Activated CD8-positive, alpha-beta memory T cell treated with anti-CD3 and anti-CD28 coated beads, Interleukin-2, amount 50 U/mL, for 48 hours (primary cell): Measurements from ENCODE around the gene EIF6.
"Not testable (repeated sequence)": the region's sequence is repeated elsewhere in the genome, so short reads cannot be mapped to it uniquely, and the experiment has no call there.

Experiments
- DNase-seq: peaks from one replicate; pipeline ENCODE4 v3.0.0-alpha.2; 2020

Gene EIF6

DNA sequence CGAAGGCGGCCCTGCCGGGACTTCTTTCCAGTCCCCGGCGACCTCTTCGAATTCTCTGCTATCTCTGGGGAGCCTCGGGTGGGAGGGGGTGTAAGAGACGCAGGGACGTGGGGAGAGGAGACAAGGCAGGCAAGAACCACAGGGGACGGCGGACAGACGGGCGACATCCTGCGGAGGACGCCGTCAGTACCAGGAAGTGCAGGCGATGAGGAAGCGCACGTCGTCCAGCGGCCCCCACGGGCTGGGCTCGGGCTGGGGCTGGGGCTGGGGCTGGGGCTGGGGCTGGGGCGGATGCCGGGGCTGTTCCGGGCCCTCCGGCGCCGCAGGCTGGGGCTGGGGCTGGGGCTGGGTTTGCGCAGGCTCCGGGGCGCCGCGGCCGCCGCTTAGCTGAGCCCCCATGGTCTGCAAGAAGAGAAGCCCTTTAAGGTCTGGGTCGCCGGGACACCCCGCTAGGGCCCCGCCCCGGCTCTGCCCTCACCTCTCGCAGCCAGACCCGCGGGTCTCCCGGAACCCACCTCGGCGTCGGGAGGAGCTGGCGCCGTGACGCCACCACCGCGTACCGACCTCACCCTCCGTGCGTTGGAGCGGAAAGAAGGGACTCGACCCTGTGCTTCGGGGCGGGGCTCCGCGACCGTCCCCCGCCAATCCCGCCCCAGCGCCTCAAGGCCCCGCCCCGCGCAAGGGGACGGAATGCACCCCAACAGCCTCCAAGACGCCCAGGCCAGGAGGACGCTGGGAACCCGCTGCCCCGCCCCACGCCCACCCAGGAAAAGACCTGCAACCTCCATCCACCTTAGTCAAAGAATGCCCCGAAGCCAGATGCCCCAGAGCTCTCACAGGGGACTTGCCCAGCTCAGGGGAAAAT is 6.8 kb downstream of the EIF6 start, which contains the start of gene MMP24OS:
Gene MMP24OS, minus strand, starts transcription at position 592 of the 865 bp plus-strand sequence. Its CDS starts 193 bp downstream, at position 399.
- peak; percentile 95 for DNase-seq

DNA sequence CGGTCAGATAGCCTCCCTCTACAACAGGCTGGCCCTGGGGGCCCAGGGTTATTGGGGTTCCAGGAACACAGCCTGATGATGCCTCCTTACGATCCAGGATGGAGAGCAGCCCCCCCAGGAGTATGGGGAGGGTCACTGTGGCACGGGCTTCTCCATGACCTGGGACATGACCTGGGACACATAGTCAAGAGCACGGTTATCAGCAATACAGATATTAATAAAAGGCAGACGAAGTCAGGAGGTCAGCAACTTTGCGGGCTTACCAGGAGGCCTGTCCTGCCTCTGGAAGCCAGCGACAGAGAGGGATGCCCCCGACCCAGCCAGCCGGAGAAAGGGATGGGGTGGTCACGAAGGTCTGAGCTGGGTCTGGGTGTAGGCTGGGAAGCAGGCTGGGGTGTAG is 7.4 kb downstream of the EIF6 start:
- DNase-seq = no peak

DNA sequence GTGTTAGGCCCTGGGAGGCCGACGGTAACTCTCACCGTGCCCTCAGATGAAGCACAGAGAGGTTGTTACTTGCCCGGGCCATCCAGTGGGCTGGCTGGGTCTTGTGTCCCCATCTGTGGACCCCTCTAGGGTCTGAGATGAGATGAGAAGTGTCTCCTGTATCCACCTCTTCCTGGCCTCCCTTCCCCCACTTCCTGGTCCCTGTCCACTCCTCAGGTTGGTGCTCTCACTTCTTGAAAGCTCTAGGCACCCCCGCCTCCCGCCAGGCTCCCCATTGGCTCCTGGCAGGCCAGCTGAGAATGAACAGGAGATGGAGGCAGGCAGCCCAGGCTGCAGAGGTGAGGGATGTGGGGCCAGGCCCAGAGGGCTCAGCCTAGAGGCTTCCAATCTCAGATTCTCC is 8.2 kb downstream of the EIF6 start:
- no peak for DNase-seq

DNA sequence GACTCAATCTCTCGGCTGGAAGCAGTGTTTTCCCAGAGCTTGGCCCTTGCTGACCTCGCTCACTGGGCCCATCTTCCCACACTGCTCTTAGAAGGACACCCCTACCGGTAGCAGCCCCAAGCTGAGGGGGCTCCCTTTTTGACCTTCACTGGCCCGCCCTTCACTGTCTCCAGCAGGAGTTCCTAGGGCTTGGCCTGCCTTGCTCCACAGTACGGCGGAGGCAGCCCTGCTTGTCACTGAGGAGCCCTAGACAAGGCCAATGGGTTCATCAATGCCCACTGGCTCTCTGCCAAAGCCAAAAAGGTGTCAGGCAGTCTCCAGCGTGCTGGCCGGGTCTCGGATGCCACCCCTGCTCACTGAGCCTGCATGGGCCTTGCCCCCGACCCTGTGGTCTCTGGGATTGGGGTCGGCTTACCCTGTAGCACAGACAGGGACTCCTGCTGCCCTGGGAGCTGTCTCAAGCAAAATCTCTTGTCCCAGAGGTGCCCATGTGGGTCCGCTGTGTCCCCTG is 8.8 kb downstream of the EIF6 start:
- no peak for DNase-seq

DNA sequence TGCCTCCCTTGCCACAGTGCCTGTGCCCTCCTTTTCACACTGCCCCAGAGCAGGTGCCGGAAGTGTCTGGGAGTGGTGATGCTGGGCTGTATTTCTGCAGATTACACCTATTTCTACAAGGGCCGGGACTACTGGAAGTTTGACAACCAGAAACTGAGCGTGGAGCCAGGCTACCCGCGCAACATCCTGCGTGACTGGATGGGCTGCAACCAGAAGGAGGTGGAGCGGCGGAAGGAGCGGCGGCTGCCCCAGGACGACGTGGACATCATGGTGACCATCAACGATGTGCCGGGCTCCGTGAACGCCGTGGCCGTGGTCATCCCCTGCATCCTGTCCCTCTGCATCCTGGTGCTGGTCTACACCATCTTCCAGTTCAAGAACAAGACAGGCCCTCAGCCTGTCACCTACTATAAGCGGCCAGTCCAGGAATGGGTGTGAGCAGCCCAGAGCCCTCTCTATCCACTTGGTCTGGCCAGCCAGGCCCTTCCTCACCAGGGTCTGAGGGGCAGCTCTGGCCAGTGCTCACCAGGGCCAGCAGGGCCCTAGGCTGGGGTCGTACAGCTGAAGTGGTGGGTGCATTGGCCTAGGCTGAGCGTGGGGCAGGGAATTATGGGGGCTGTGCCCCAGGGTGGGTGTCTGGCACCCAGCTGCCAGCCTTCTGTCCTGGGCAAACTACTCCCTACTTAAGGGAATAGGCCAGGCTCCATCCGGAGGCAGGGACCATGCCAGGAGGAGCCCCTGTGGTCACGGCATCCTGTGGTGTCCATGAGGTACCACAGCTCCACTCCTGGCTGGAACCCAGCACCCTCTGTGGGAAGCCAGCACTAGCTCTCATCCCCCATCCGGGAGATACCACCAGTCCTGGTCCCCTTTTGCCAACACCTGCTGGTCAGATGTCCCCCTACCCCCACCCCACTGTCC is 10.1 kb downstream of the EIF6 start:
- DNase-seq = no peak

DNA sequence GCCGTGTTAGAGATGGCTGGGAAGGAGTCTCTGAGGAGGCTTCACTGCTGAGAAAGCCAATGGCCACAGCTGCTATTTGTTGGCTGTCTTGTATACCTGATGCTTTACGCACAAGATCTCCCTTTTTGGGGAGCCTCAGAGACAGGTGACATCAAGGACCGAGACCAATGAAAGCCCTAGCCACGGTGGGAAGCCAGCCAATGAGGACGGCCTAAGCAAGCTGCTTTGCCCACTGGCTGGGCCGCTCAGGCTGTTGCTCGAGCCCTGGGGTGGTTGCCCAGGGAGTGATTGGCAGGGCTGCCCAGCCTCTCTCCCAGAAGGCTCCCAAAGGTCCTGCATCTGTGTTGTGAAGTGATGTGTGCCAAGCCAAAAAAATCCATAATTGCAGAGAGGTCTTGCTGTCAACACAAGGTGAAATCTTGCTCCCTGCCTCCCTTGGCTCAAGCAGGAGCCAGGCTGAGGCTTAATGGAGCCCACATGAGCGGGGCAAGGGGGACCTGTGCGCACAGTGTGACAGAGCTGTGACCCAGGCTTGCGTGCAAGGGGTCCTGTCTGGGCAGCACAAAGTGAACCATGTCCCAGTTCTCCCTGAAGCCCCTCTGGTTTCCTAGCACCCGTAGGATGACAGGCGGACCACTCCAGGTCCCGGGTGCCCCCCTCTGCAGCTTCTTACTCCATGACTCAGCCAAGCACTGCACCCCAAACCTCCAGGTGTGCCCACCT is 11.0 kb downstream of the EIF6 start:
- no peak for DNase-seq

DNA sequence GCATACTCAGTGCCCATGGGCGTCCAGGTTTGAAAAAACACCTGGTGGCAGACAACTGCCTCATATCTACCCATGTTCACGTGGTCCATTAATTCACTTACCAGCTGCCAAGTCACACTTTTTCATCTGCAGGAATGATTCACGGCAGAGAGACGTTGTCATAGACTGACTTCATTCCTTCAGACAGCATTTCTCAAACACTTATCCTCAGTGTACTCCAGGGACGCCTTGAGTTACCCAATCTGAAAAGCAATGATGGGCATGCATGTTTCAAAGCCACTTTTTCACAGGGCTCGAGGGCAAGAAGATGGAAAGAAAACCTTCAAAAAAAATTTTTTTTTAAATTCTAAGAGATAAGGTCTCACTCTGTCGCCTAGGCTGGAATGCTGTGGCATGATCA is 12.7 kb downstream of the EIF6 start:
- no peak for DNase-seq

DNA sequence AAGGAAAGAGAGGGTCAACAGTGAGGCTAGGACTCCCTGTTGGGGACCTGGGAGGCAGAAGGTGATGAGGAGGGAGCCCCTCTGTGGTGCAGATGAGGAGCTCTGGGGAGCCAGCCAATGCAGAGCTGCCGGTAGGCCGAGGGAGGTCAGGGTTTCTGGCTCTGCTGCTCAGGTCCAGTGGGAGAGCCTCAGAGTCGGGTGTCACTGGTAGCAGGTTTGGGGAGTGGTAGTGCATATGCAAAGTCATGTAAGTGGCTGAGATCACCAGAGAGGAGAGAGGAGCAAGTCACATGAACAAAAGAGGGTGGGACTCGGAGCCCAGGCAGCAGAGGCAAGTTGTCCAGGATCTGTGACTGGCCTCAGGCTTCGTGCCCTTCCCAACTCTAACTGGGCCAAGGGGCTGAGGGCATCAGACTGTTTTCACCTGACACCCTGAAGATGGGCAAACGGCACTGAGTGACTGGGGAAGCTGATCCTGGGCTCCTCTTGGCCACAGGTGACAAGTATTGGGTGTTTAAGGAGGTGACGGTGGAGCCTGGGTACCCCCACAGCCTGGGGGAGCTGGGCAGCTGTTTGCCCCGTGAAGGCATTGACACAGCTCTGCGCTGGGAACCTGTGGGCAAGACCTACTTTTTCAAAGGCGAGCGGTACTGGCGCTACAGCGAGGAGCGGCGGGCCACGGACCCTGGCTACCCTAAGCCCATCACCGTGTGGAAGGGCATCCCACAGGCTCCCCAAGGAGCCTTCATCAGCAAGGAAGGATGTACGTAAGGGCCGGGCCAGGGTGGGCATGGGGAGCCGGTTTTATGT is 13.3 kb downstream of the EIF6 start:
- DNase-seq = no peak

DNA sequence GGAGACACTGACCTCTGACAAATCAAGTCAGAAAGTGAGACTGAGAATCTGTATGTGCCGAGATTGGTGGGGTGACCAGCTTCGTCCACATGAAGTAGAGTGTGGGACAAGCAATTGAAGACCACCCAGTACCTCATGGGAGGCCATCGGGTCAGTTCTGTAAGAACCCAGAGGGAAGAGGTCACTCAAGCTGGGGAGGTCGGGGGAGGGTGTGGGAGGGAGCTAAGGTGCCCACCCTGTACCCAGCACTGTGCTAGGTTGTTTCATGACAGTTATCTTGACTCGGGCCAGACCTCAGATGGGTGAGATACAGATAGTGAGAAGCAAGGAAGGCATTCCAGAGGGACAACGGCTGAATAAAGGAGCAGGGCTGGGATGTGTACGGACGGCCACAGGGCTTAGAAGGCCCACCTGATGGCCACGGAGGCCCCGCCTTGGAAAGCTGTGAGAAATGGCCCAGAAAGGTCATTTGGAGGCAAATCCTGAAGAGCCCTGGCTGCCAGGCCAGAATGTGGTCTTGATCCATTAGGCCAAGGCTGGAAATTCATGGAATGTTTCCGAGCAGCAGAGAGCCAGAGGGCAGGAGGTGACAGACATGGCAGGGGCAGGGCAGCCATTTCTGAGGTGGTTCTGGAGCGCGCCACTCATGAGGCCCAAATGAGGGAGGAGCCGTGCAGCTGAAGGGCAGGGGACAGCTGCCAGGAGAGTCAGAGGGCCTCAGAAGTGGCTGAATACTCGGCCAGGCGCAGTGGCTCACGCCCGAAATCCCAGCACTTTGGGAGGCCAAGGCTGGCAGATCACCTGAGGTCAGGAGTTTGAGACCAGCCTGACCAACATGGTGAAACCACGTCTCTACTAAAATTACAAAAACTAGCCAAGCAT is 14.3 kb downstream of the EIF6 start:
- no peak for DNase-seq

DNA sequence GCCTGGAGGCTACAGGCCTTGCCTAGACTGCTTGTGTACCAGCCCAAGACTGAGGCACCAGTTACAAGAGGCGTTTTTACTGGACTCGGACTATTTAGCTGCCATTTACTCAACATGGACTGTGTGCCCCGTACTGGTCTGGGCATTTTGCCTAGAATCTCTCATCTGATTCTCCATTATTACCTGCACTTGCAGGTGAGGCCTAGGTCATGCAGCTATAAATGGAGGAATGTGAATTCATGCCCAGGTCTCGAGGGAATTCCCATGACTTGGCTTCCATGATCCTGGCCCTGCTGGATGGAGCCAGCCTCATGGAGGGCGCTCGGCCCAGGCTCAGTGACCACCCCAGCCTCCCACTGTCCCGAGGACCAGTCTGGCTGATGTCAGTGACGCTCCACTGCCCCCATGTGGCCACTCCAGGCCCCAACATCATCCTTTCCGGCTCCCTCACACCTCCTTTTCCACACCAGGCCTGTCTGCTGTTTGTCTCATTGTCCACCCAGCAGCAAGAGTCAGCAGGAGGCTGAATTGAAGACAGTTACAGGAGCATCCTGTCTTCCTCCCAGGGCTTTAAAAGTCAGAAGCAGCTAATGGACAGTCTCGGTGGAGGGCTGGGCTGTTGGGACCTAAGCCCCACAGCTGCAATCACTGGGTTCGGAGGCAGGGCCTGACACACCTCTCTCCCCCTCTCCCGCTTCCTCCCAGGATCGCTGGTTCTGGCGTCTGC is 15.4 kb downstream of the EIF6 start:
- DNase-seq = peak; percentile 79

DNA sequence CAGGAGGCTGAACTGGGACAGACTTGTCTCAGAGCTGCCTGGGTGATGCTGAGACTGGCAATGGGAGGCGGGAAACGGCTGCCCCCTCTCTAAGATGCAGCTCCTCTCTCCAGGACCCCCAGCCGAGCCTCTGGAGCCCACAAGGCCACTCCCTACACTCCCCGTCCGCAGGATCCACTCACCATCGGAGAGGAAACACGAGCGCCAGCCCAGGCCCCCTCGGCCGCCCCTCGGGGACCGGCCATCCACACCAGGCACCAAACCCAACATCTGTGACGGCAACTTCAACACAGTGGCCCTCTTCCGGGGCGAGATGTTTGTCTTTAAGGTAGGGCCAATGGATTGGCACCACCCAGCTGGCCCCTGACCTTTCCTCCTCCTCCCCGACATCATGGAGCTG is 17.5 kb downstream of the EIF6 start:
- DNase-seq = no peak

DNA sequence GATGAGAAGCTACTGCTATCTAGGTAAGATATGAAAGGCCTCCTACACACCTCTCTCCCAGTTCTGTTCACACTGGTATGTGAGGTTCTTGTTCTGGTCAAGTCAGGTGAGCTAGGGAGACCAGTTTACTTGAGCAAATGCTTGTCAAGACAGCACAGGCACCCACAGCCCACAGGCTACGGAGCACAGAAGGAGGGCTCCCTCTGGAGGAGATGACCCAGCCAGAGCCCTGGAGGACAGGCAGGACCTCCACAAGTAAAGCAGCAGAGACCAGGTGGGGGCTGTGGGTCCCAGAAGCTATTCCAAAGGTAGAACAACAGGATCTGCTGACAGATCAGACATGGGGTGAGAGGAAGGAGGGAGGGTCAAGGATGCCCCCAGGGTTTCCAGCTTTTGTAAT is 19.8 kb downstream of the EIF6 start:
- DNase-seq = no peak

DNA sequence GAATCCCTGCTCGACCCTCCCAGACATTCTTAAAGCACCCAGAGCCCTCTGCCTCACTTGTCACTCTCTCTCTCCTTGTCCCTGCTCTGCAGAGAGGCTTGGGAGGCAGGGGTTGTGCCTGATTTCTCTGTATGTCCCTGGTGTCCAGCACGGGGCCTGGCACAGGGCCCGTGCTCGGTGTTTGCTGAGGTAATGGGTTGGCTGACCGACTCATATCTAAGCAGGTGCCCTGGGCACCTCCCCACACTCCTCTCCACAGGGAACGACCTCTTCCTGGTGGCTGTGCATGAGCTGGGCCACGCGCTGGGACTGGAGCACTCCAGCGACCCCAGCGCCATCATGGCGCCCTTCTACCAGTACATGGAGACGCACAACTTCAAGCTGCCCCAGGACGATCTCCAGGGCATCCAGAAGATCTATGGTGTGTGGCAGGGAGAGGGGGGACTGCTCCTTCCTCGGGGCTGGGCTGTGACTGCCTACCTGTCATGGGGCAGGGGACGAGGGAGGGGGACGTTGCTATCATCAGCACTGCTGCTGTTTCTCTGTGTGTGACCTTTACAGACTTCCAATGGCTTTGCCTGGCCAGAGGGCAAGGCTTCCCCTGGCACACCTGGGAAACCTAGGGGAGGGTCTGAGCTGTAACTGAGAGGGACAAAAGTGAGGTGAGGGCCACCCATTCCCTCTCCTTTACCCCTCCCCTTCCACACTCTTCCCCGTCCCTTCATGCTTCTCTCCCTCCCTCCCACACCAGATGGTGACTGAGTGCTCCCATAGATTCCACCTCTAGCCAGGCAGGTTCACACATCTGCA is 20.8 kb downstream of the EIF6 start:
- no peak for DNase-seq

DNA sequence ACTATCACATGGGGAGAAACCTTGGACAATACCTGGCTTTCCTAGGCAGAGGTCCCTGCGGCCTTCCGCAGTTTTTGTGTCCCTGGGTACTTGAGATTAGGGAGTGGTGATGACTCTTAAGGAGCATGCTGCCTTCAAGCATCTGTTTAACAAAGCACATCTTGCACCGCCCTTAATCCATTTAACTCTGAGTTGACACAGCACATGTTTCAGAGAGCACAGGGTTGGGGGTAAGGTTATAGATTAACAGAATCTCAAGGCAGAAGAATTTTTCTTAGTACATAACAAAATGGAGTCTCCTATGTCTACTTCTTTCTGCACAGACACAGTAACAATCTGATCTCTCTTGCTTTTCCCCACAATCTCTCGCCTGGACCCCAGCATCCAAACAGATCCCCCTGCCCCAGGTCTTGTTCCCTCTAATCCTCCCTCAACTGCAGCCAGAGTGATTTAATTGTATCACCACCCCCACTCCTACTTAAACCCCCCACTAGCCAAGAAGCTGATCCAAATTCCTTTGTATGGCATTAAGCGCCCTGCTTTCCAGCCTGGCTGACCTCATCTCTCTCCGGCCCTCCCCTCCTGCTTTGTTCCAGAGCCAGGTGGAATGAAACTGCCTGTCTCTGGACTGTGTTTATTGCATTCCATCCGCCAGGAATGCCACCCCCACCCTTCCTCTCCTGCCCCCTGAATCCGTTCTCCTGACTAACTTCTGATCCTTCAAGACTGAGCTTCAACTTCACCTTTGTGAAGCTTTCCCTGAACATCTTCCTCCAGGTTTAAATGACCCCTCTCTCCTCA is 21.6 kb downstream of the EIF6 start:
- not testable (repeated sequence) for DNase-seq

DNA sequence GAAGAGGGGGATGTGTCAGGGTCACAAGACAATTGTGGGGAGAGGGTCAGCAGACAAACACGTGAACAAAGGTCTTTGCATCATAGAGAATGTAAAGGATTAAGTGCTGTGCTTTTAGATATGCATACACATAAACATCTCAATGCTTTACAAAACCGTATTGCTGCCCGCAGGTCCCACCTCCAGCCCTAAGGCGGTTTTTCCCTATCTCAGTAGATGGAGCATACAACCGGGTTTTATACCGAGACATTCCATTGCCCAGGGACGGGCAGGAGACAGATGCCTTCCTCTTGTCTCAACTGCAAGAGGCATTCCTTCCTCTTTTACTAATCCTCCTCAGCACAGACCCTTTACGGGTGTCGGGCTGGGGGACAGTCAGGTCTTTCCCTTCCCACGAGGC is 22.3 kb downstream of the EIF6 start:
- not testable (repeated sequence) for DNase-seq

DNA sequence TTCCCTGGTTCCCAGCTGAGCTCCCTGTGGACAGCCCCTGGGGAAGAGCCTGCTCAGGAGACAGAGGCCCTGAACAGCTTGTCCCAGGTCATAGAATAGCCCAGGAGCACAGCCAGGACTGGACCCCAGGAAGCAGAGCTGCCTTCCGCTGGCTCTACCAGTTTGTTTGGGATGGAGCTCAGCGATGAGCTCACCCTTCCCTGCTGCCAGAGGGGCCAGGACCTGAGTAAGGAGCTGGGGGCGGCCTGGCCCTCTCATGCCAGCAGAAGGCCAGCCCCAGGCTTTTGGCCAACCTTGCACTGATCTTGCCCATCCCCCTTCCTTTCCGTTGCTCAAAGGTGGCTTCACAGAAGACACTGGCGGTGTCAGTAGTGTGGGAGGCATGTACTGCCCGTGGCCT is 24.1 kb downstream of the EIF6 start:
- no peak for DNase-seq

DNA sequence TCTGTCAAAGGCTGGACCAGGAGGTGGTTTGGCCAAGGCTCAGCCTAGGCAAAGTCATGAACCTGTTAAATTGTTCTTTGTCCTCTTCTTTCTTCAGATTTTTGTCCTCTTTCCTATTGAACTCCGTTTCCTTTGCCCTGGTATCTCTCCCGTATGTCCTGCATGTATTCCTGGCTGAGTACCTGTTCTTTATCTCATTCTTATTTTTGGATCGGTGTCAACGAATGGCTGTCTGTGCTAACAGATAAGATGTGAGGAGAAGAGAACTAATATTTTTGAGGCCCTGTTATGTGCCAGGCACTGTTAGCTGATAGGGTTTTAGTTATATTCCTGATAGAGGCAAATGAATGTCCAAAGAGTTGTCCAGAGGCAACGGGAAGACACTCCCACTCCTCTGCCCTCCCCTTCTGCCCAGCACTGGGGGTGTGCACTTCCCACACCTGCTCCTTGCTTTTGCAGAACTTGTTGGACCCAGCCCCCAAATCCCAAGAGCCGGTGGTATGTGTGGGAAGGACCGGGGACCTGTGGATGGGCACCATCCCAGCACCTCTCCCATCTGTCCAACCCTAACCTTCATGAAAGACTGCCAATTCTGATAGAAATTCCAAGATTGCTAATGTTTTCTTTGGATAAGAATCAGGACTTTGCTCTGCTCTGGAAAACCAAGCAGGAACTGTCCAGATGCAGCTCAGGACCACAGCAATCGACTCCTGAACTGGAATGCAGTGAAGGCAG is 27.2 kb downstream of the EIF6 start:
- no peak for DNase-seq
